ENCODE results near the gene SLC7A9.

- TF ChIP-seq POLR2AphosphoS5 (IDR thresholded peaks at IDR 0.05; ENCODE audit: borderline replicate concordance, low read depth, low read length) = no peak
- TF ChIP-seq EZH2 (IDR thresholded peaks at IDR 0.05) = no peak
- TF ChIP-seq FOXP2 (optimal IDR thresholded peaks at IDR 0.05; ENCODE audit: control extremely low read depth, extremely low read length, insufficient read depth) = no peak
Measured at GRCh38 chr19:32859591-32859990, 10.0 kb downstream of the SLC7A9 start.

Measured in SK-N-MC (cell line).